ENCODE measurements around the gene FAM217B. TPM values are rescaled to one million over a fixed set of nuclear protein-coding genes. Genes with fewer than 3 reads are reported as not detected.

FAM217B gene
- total RNA-seq, 6 experiments from 2014 or later, result 1.2 to 3.6 (median 2.2) TPM

- H3K27me3 ChIP-seq, result peaks cover 0 to 9% of the 10 kb centered on the region in 2 donors
- DNase-seq (no peak), ATAC-seq (no peak)
- H3K27ac ChIP-seq, result no peak overlapping the region
- TF ChIP-seq CTCF (IDR thresholded peaks at IDR 0.05) (no peak), POLR2A (IDR thresholded peaks at IDR 0.05) (no peak)
- H3K4me1 ChIP-seq, result no peaks in the 10 kb centered on the region
- no peak overlapping the region for H3K4me3 ChIP-seq
- WGBS (ENCODE audit: insufficient coverage, low coverage, low lambda C conversion rate, missing lambda C conversion rate), result 93% methylated on average over 11 of the region's 72 CpGs
- H3K36me3 ChIP-seq, result no peaks in the 10 kb centered on the region
- intact Hi-C loops (cut with DNase I), result no loop called here
- H3K9me3 ChIP-seq, result no peaks in the 10 kb centered on the region
Observed at GRCh38 chr20:59932616-59933295, 7.4 kb upstream of the FAM217B start.

- no peaks in the 10 kb centered on the region for H3K9me3 ChIP-seq
- intact Hi-C loops (cut with DNase I), result no loop called here
- ATAC-seq (peak; percentile 56 to 78 (median 67)), DNase-seq (peak in 2 of 3 donors; percentile 56 to 58)
- H3K36me3 ChIP-seq, result no peaks in the 10 kb centered on the region
- peak within 1 kb of the TSS; percentile 42 to 60 (median 56) for H3K4me3 ChIP-seq
- H3K27me3 ChIP-seq, result peaks cover 0 to 9% of the 10 kb centered on the region in 2 donors
- WGBS (ENCODE audit: insufficient coverage, low coverage, low lambda C conversion rate, missing lambda C conversion rate), result 51% methylated on average over 20 of the region's 65 CpGs
- peak within 1 kb of the TSS in 1 of 3 donors; percentile 52 for H3K27ac ChIP-seq
- H3K4me1 ChIP-seq, result peaks cover 0 to 5% (median 0%) of the 10 kb centered on the region in 4 donors
- TF ChIP-seq CTCF (IDR thresholded peaks at IDR 0.05) (no peak), POLR2A (IDR thresholded peaks at IDR 0.05) (no peak)
Observed at GRCh38 chr20:59933296-59933848, 6.8 kb upstream of the FAM217B start, which contains the start of gene SYCP2. SYCP2 (minus strand) TSS chr20:59933637; CDS start chr20:59922413, 11,224 bp downstream.

GRCh38 chr20:59933849-59934585 lies 6.2 kb upstream of the FAM217B start:
- peak; percentile 90 to 95 (median 92) for ATAC-seq
- no peaks in the 10 kb centered on the region for H3K9me3 ChIP-seq
- TF ChIP-seq CTCF (IDR thresholded peaks at IDR 0.05) (peak; percentile 71 to 91 (median 84)), POLR2A (IDR thresholded peaks at IDR 0.05) (no peak)
- WGBS (ENCODE audit: insufficient coverage, low coverage, low lambda C conversion rate, missing lambda C conversion rate), result 39% methylated on average over 4 of the region's 59 CpGs
- peak; percentile 66 to 83 (median 74) for DNase-seq
- H3K4me3 ChIP-seq, result peak overlapping the region; percentile 42 to 60 (median 56)
- intact Hi-C loops (cut with DNase I), result no loop called here
- peaks cover 0 to 7% (median 0%) of the 10 kb centered on the region in 4 donors for H3K4me1 ChIP-seq
- peak overlapping the region in 1 of 3 donors; percentile 52 for H3K27ac ChIP-seq
- no peaks in the 10 kb centered on the region for H3K36me3 ChIP-seq
- H3K27me3 ChIP-seq, result peaks cover 0 to 9% of the 10 kb centered on the region in 2 donors

GRCh38 chr20:59935457-59936185 lies 4.6 kb upstream of the FAM217B start:
- TF ChIP-seq POLR2A (IDR thresholded peaks at IDR 0.05) (no peak), CTCF (IDR thresholded peaks at IDR 0.05) (no peak)
- no peak overlapping the region for H3K4me3 ChIP-seq
- H3K27ac ChIP-seq, result no peak overlapping the region
- WGBS (ENCODE audit: insufficient coverage, low coverage, low lambda C conversion rate, missing lambda C conversion rate), result 79% methylated on average over 8 of the region's 8 CpGs
- intact Hi-C loops (cut with DNase I), result no loop called here
- no peaks in the 10 kb centered on the region for H3K9me3 ChIP-seq
- DNase-seq (no peak), ATAC-seq (no peak)
- H3K4me1 ChIP-seq, result peaks cover 0 to 10% (median 0%) of the 10 kb centered on the region in 4 donors
- H3K36me3 ChIP-seq, result no peaks in the 10 kb centered on the region
- H3K27me3 ChIP-seq, result peaks cover 0 to 9% of the 10 kb centered on the region in 2 donors
